SH-SY5Y (cell line): ENCODE data around the gene NEUROG2.

Source experiments
- GATA2 ChIP-seq: IDR thresholded peaks from 2 replicates; pipeline ENCODE4 v1.6.1; 2011; ENCODE audit warnings: mild to moderate bottlenecking, low read depth, low read length
- GATA3 ChIP-seq: IDR thresholded peaks from 2 replicates; pipeline ENCODE4 v1.6.1; 2011; ENCODE audit warnings: low read depth, mild to moderate bottlenecking, low read length, moderate library complexity

DNA sequence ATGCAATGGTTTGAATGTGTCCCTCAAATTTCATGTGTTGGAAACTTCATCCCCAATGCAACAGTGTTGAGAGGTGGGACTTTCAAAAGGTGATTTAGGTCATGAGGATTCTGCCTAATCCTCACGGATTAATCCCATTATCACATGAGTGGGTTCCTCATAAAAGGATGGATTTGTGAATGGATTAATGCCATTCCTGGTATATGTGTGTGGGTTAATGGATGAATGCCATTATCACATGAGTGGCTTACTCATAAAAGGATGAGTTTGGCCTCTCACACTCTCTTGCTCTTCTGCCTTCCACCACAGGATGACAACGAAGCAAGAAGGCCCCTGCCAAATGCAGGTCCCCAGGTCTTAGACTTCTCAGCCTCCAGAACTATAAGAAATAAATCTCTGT, 30.5 kb upstream of the NEUROG2 start:
- no peak for TF ChIP-seq GATA2
- no peak for TF ChIP-seq GATA3
